Ishikawa (cell line): ENCODE results near the gene PARP9.

ENCODE experiments used
- EP300 ChIP-seq: IDR thresholded peaks from 2 replicates; pipeline ENCODE4 v1.6.1; 2012; ENCODE audit warnings: borderline replicate concordance
- RAD21 ChIP-seq: IDR thresholded peaks from 2 replicates; pipeline ENCODE4 v1.6.1; 2012; ENCODE audit warnings: low read depth
- TAF1 ChIP-seq: IDR thresholded peaks from 2 replicates; pipeline ENCODE4 v1.6.1; 2012; ENCODE audit warnings: low read depth, mild to moderate bottlenecking

GRCh38 chr3:122581622-122582021 lies 17.5 kb upstream of the PARP9 start:
- TF ChIP-seq EP300, result no peak
- no peak for TF ChIP-seq RAD21
- no peak for TF ChIP-seq TAF1
